NK-92 (cell line): Measurements from ENCODE around the gene TRAPPC10.

Experiments
- DNase-seq: peaks from one replicate; lab custom pipeline; 2025; ENCODE audit not compliant: unreplicated experiment; lab: John Stamatoyannopoulos, UW

The TRAPPC10 gene

GRCh38 chr21:44035244-44035643 lies 23.1 kb downstream of the TRAPPC10 start:
- no peak for DNase-seq

- no peak for DNase-seq
Observed at GRCh38 chr21:44038063-44038462, 26.0 kb downstream of the TRAPPC10 start.

- no peak for DNase-seq
Observed at GRCh38 chr21:44039828-44040227, 27.7 kb downstream of the TRAPPC10 start.

- no peak for DNase-seq
Observed at GRCh38 chr21:44043613-44044012, 31.5 kb downstream of the TRAPPC10 start.

GRCh38 chr21:44046734-44047133 lies 34.6 kb downstream of the TRAPPC10 start:
- no peak for DNase-seq

- no peak for DNase-seq
Observed at GRCh38 chr21:44047996-44048560, 36.0 kb downstream of the TRAPPC10 start.

GRCh38 chr21:44049182-44049581 lies 37.1 kb downstream of the TRAPPC10 start:
- no peak for DNase-seq

GRCh38 chr21:44049606-44050005 lies 37.5 kb downstream of the TRAPPC10 start:
- no peak for DNase-seq

- no peak for DNase-seq
Observed at GRCh38 chr21:44050276-44050675, 38.2 kb downstream of the TRAPPC10 start.

- DNase-seq: no peak
Observed at GRCh38 chr21:44051462-44051941, 39.4 kb downstream of the TRAPPC10 start.

GRCh38 chr21:44052071-44052829 lies 40.1 kb downstream of the TRAPPC10 start:
- DNase-seq: no peak

GRCh38 chr21:44052830-44053226 lies 40.7 kb downstream of the TRAPPC10 start:
- no peak for DNase-seq

GRCh38 chr21:44053567-44053966 lies 41.5 kb downstream of the TRAPPC10 start:
- no peak for DNase-seq

GRCh38 chr21:44054710-44055109 lies 42.6 kb downstream of the TRAPPC10 start:
- DNase-seq: no peak

- no peak for DNase-seq
Observed at GRCh38 chr21:44057055-44057454, 44.9 kb downstream of the TRAPPC10 start.

- no peak for DNase-seq
Observed at GRCh38 chr21:44057960-44058651, 46.0 kb downstream of the TRAPPC10 start.

- no peak for DNase-seq
Observed at GRCh38 chr21:44058652-44058964, 46.5 kb downstream of the TRAPPC10 start.

GRCh38 chr21:44058981-44059380 lies 46.9 kb downstream of the TRAPPC10 start:
- DNase-seq: no peak

- no peak for DNase-seq
Observed at GRCh38 chr21:44059710-44060109, 47.6 kb downstream of the TRAPPC10 start.

- no peak for DNase-seq
Observed at GRCh38 chr21:44062380-44062779, 50.3 kb downstream of the TRAPPC10 start.

GRCh38 chr21:44063151-44063912 lies 51.2 kb downstream of the TRAPPC10 start:
- no peak for DNase-seq
